ENCODE measurements around the gene NOTCH4.

- no peak for TF ChIP-seq POLR2A (IDR thresholded peaks at IDR 0.05; ENCODE audit: extremely low read depth, insufficient read length)
- TF ChIP-seq, protein P1, sequence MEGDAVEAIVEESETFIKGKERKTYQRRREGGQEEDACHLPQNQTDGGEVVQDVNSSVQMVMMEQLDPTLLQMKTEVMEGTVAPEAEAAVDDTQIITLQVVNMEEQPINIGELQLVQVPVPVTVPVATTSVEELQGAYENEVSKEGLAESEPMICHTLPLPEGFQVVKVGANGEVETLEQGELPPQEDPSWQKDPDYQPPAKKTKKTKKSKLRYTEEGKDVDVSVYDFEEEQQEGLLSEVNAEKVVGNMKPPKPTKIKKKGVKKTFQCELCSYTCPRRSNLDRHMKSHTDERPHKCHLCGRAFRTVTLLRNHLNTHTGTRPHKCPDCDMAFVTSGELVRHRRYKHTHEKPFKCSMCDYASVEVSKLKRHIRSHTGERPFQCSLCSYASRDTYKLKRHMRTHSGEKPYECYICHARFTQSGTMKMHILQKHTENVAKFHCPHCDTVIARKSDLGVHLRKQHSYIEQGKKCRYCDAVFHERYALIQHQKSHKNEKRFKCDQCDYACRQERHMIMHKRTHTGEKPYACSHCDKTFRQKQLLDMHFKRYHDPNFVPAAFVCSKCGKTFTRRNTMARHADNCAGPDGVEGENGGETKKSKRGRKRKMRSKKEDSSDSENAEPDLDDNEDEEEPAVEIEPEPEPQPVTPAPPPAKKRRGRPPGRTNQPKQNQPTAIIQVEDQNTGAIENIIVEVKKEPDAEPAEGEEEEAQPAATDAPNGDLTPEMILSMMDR (IDR thresholded peaks at IDR 0.05; ENCODE audit: low read depth, low read length) = no peak
- no peak for TF ChIP-seq MYC (IDR thresholded peaks at IDR 0.05; ENCODE audit: low read depth, low read length)
- no peak for TF ChIP-seq MAX (IDR thresholded peaks at IDR 0.05; ENCODE audit: low read depth, low read length)
Measured at GRCh38 chr6:32149932-32150870, 73.7 kb downstream of the NOTCH4 start.
